ENCODE results near the gene ZCCHC7.

Gene ZCCHC7

GRCh38 chr9:37236822-37237221 lies 116.4 kb downstream of the ZCCHC7 start:
- H3K27me3 ChIP-seq (ENCODE audit: insufficient read depth, low read depth): no peaks in the 10 kb centered on the region
- H3K4me1 ChIP-seq (ENCODE audit: low read depth, poor library complexity, severe bottlenecking): no peaks in the 10 kb centered on the region
- H3K79me2 ChIP-seq (ENCODE audit: insufficient read depth, low read depth): no peaks in the 10 kb centered on the region
- H3K4me2 ChIP-seq: no peak overlapping the region
- H3K9ac ChIP-seq: no peak overlapping the region
- H3K27ac ChIP-seq: no peak overlapping the region
- TF ChIP-seq CTCF (conservative IDR thresholded peaks at IDR 0.05; ENCODE audit: low read depth, low read length): no peak
- H3K4me3 ChIP-seq (IDR thresholded peaks at IDR 0.05; ENCODE audit: insufficient read depth, low read depth, low read length): no peak overlapping the region
- H2AFZ ChIP-seq (ENCODE audit: low read depth): no peak overlapping the region
- no peaks in the 10 kb centered on the region for H3K36me3 ChIP-seq (ENCODE audit: insufficient read depth)
- 0 out of 2 replicates have a peak, but pooled peaks cover 3% of the 10 kb centered on the region for H4K20me1 ChIP-seq (ENCODE audit: insufficient read depth)

GRCh38 chr9:37238122-37238521 lies 117.7 kb downstream of the ZCCHC7 start:
- H3K36me3 ChIP-seq (ENCODE audit: insufficient read depth): no peaks in the 10 kb centered on the region
- H3K4me3 ChIP-seq (IDR thresholded peaks at IDR 0.05; ENCODE audit: insufficient read depth, low read depth, low read length): no peak overlapping the region
- no peak for TF ChIP-seq CTCF (conservative IDR thresholded peaks at IDR 0.05; ENCODE audit: low read depth, low read length)
- no peaks in the 10 kb centered on the region for H3K4me1 ChIP-seq (ENCODE audit: low read depth, poor library complexity, severe bottlenecking)
- H3K27ac ChIP-seq: no peak overlapping the region
- H4K20me1 ChIP-seq (ENCODE audit: insufficient read depth): 0 out of 2 replicates have a peak, but pooled peaks cover 3% of the 10 kb centered on the region
- H3K4me2 ChIP-seq: no peak overlapping the region
- no peaks in the 10 kb centered on the region for H3K79me2 ChIP-seq (ENCODE audit: insufficient read depth, low read depth)
- H2AFZ ChIP-seq (ENCODE audit: low read depth): no peak overlapping the region
- H3K9ac ChIP-seq: no peak overlapping the region
- H3K27me3 ChIP-seq (ENCODE audit: insufficient read depth, low read depth): no peaks in the 10 kb centered on the region

- H3K4me1 ChIP-seq (ENCODE audit: low read depth, poor library complexity, severe bottlenecking): no peaks in the 10 kb centered on the region
- no peak overlapping the region for H3K27ac ChIP-seq
- H4K20me1 ChIP-seq (ENCODE audit: insufficient read depth): 0 out of 2 replicates have a peak, but pooled peaks cover 3% of the 10 kb centered on the region
- TF ChIP-seq CTCF (conservative IDR thresholded peaks at IDR 0.05; ENCODE audit: low read depth, low read length): no peak
- no peak overlapping the region for H2AFZ ChIP-seq (ENCODE audit: low read depth)
- H3K4me2 ChIP-seq: no peak overlapping the region
- H3K79me2 ChIP-seq (ENCODE audit: insufficient read depth, low read depth): no peaks in the 10 kb centered on the region
- H3K9ac ChIP-seq: no peak overlapping the region
- no peaks in the 10 kb centered on the region for H3K36me3 ChIP-seq (ENCODE audit: insufficient read depth)
- H3K27me3 ChIP-seq (ENCODE audit: insufficient read depth, low read depth): no peaks in the 10 kb centered on the region
- no peak overlapping the region for H3K4me3 ChIP-seq (IDR thresholded peaks at IDR 0.05; ENCODE audit: insufficient read depth, low read depth, low read length)
These were observed 119.0 kb downstream of the ZCCHC7 start for GRCh38 chr9:37239224-37239859.

- Histone ChIP-seq H3K4me3 (IDR thresholded peaks at IDR 0.05; ENCODE audit: insufficient read depth, low read depth, low read length) (no peak overlapping the region), H3K27me3 (ENCODE audit: insufficient read depth, low read depth) (no peaks in the 10 kb centered on the region), H3K36me3 (ENCODE audit: insufficient read depth) (no peaks in the 10 kb centered on the region), H4K20me1 (ENCODE audit: insufficient read depth) (0 out of 2 replicates have a peak, but pooled peaks cover 3% of the 10 kb centered on the region), H2AFZ (ENCODE audit: low read depth) (no peak overlapping the region), H3K9ac (no peak overlapping the region), H3K79me2 (ENCODE audit: insufficient read depth, low read depth) (no peaks in the 10 kb centered on the region), H3K27ac (no peak overlapping the region), H3K4me2 (no peak overlapping the region), H3K4me1 (ENCODE audit: low read depth, poor library complexity, severe bottlenecking) (no peaks in the 10 kb centered on the region)
- TF ChIP-seq CTCF (conservative IDR thresholded peaks at IDR 0.05; ENCODE audit: low read depth, low read length): no peak
These were observed 119.5 kb downstream of the ZCCHC7 start for GRCh38 chr9:37239921-37240320.
